Dedifferentiated amniotic fluid mesenchymal stem cell (primary cell): Measurements from ENCODE around the gene BANF1.
"Not testable (repeated sequence)": the region's sequence is repeated elsewhere in the genome, so short reads cannot be mapped to it uniquely, and the experiment has no call there.

Experiments used
- DNase-seq: peaks from one replicate; pipeline ENCODE4 v3.0.0-alpha.2; 2016; ENCODE audit errors: extremely low spot score

BANF1 gene

GRCh38 chr11:66011239-66011784, 9.0 kb downstream of the BANF1 start:
- DNase-seq: no peak

- no peak for DNase-seq
Measured at GRCh38 chr11:66011785-66012303, 9.5 kb downstream of the BANF1 start, which contains the start of gene CST6. TSS of gene CST6 (plus strand) at chr11:66012008. CDS start at chr11:66012045, 37 bp downstream.

GRCh38 chr11:66012371-66012945, 10.2 kb downstream of the BANF1 start:
- DNase-seq: no peak

- DNase-seq: no peak
Measured at GRCh38 chr11:66012946-66013761, 10.9 kb downstream of the BANF1 start.

GRCh38 chr11:66013762-66014100, 11.4 kb downstream of the BANF1 start:
- no peak for DNase-seq

- no peak for DNase-seq
Measured at GRCh38 chr11:66014804-66015453, 12.6 kb downstream of the BANF1 start.

GRCh38 chr11:66015454-66015881, 13.2 kb downstream of the BANF1 start:
- DNase-seq: peak; percentile 17

- DNase-seq: no peak
Measured at GRCh38 chr11:66015936-66016792, 13.9 kb downstream of the BANF1 start.

GRCh38 chr11:66016793-66017177, 14.5 kb downstream of the BANF1 start:
- no peak for DNase-seq

GRCh38 chr11:66017321-66017720, 15.0 kb downstream of the BANF1 start:
- DNase-seq: no peak

GRCh38 chr11:66020212-66020611, 17.9 kb downstream of the BANF1 start:
- no peak for DNase-seq

- peak; percentile 51 for DNase-seq
Measured at GRCh38 chr11:66020618-66021357, 18.5 kb downstream of the BANF1 start.

- DNase-seq: no peak
Measured at GRCh38 chr11:66022401-66023185, 20.3 kb downstream of the BANF1 start.

- not testable (repeated sequence) for DNase-seq
Measured at GRCh38 chr11:66023186-66023440, 20.8 kb downstream of the BANF1 start.

GRCh38 chr11:66026017-66026529, 23.8 kb downstream of the BANF1 start, which contains the start of gene CATSPER1:
TSS of gene CATSPER1 (minus strand) at chr11:66026479. CDS start at chr11:66026379, 100 bp downstream.
- no peak for DNase-seq

GRCh38 chr11:66032957-66033735, 30.8 kb downstream of the BANF1 start:
- no peak for DNase-seq

- no peak for DNase-seq
Measured at GRCh38 chr11:66035653-66036333, 33.5 kb downstream of the BANF1 start.

GRCh38 chr11:66036334-66036710, 34.0 kb downstream of the BANF1 start:
- DNase-seq: no peak
